ENCODE results near the gene CD300E.
"Not testable (repeated sequence)": the region's sequence is repeated elsewhere in the genome, so short reads cannot be mapped to it uniquely, and the experiment has no call there.

CD300E gene

GRCh38 chr17:74623693-74624093, at the start of gene CD300E:
CD300E (minus strand) TSS chr17:74623738; CDS start chr17:74623621, 117 bp downstream.
- no peak for DNase-seq

- DNase-seq, result peak; percentile 54
These were observed 47.7 kb upstream of the CD300E start for GRCh38 chr17:74671031-74671771.

GRCh38 chr17:74670329-74670728, 46.8 kb upstream of the CD300E start:
- DNase-seq, result no peak

- no peak for DNase-seq
These were observed 40.0 kb upstream of the CD300E start for GRCh38 chr17:74663561-74663960.

- DNase-seq, result no peak
These were observed 36.4 kb upstream of the CD300E start for GRCh38 chr17:74659889-74660288.

GRCh38 chr17:74658620-74659019, 35.1 kb upstream of the CD300E start:
- no peak for DNase-seq

- DNase-seq, result no peak
These were observed 31.2 kb upstream of the CD300E start for GRCh38 chr17:74654742-74655141.

- DNase-seq, result no peak
These were observed 28.5 kb upstream of the CD300E start for GRCh38 chr17:74652020-74652419.

GRCh38 chr17:74649909-74650308, 26.4 kb upstream of the CD300E start:
- no peak for DNase-seq

GRCh38 chr17:74647871-74648672, 24.5 kb upstream of the CD300E start:
- DNase-seq, result no peak

- DNase-seq, result peak; percentile 23
These were observed 22.7 kb upstream of the CD300E start for GRCh38 chr17:74646231-74646630.

GRCh38 chr17:74645010-74645409, 21.5 kb upstream of the CD300E start:
- no peak for DNase-seq

- no peak for DNase-seq
These were observed 20.9 kb upstream of the CD300E start for GRCh38 chr17:74644419-74644818.

- no peak for DNase-seq
These were observed 20.3 kb upstream of the CD300E start for GRCh38 chr17:74643826-74644225.

- no peak for DNase-seq
These were observed 19.5 kb upstream of the CD300E start for GRCh38 chr17:74642995-74643394.

- no peak for DNase-seq
These were observed 19.0 kb upstream of the CD300E start for GRCh38 chr17:74642556-74642955.

GRCh38 chr17:74641958-74642298, 18.4 kb upstream of the CD300E start:
- no peak for DNase-seq

- DNase-seq, result peak; percentile 5
These were observed 17.9 kb upstream of the CD300E start for GRCh38 chr17:74641224-74641957.

GRCh38 chr17:74639704-74640151, 16.2 kb upstream of the CD300E start:
- peak; percentile 5 for DNase-seq

GRCh38 chr17:74637926-74638325, 14.4 kb upstream of the CD300E start:
- no peak for DNase-seq

- DNase-seq, result no peak
These were observed 13.7 kb upstream of the CD300E start for GRCh38 chr17:74637265-74637664.

GRCh38 chr17:74636541-74637085, 13.1 kb upstream of the CD300E start:
- not testable (repeated sequence) for DNase-seq

- no peak for DNase-seq
These were observed 11.9 kb upstream of the CD300E start for GRCh38 chr17:74635418-74635817.

All from CD4-positive, alpha-beta T cell treated with Interleukin-4 for 4 hours (primary cell).